HG03175 (cell line): ENCODE results near the gene F8.
A peak's percentile ranks its signal among the peaks of the same experiment; 100 is the strongest.
"Not testable (repeated sequence)": the region's sequence is repeated elsewhere in the genome, so short reads cannot be mapped to it uniquely, and the experiment has no call there.

ENCODE experiments used
- ATAC-seq: cut with Tn5 transposase; IDR thresholded peaks from one replicate; pipeline ENCODE4 v1.9.1; 2021; ENCODE audit warnings: mild to moderate bottlenecking, moderate library complexity; ENCODE audit not compliant: unreplicated experiment

Gene F8

DNA sequence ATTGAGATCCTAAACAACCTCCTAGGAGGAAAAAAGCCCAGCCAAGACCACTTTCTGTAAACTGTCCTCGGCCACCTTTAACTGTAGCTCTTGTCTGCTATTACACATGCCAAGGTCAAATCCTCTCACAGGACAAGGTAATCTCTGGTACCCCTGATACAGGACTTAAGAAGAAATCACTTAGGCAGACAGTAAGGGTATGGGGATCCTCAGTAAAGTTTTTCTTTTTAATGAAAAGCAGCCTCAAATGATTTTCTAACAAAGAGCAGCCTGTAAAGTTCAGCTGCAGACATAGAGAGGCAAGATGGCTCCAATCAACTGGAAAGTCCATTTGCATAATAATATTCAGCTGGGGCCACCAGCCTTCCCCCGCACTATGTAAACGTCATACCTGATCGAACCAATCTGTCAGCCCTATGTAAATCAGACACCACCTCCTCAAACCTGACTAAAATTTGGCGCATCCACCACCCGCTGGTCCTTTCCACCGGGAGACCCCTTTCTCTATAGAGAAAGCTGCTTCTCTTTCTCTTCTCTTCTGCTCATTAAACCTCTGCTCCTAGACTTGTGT lies 202.7 kb downstream of the F8 start:
- ATAC-seq = peak; percentile 65

DNA sequence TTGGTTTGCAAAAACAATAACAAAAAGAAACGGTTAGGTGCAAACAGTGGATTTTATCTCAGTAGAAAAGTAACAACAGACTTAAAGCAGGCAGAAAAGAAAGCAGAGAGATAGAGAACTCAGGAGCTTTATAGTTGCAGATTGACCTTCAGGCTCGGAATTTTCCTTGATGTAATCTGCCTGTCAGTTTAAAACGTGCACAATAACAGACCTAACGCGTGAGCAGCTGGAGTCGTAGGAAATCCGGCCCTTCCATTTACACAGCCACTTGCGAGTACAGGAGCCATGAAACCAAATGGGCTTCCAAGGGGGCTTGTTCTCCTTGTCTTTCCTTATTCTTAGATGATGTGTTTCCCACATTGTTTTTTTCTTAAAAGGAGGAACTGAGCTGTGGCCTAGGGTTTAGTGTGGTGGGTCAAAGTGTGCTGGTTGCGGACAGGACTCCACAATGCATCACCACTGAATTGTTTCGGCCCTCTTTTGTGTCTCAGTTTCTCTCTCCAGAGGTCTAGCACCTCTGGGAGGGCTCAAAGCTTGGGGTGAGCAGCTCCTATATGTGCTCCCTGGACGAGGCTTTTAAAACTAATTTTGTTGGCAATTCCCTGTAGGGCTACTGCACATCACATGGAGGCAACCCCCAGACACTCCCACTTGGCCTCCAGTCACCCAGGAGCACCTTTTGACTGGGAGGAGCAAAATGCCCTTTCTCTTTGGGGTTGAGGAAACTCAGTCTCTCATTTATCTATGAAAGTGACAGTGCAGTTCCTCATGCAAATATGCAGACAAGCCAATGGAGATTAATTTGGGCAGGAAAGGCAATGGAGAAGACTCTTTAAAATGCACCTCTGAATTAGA lies 203.4 kb downstream of the F8 start:
- ATAC-seq = no peak

DNA sequence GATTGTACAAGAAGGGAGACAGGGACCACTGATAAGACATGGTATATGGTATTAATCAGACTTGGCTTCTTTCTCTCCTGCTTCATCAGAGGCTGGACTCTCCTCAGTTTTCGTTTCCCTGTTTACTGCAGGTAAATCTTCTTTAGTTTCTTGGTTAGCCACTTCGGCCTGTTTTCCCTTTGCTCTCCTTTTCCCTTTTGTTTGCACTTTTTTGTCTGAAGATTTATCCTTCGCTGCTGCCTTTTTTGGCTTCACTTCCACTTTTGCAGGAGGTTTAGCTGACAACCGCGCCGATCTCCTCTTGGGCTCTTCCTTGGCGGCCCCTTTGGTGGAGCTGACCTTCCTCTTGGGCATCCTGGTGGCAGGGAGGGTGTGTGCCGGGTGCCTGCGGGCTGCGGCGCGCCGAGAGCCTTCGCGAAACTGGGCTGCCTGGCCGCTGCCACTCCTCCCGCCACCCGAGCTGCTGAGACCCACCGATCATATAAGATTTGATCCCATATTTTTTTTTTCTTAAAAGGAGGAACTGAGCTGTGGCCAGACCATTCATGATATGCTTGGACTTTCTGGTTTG lies 205.4 kb downstream of the F8 start:
- ATAC-seq = not testable (repeated sequence)

DNA sequence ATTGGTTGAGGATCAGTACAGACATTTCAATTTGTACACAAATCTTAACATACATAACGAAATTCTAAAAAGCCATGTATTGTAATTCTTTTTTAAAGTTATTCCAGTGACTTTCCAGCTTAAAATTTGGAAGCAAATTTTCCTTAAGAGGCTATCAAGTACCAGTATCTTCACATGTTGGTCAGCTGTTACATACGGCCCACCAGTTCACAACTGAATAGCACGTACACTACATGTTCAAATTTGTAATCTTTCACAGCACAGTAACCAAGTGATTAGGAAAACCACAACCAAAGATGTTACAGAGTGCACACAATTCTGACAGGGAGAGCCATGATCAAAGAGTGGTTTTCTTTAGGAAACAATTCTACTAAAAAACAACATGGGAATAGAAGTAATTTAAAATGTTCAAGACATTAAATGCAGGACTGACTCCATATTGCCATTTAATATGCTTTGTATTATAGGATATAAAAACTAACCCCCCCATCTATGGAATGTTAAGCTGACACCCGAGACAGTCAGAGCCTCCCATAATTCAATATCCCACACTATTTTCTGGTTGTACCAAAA lies 206.1 kb downstream of the F8 start:
- ATAC-seq = not testable (repeated sequence)

DNA sequence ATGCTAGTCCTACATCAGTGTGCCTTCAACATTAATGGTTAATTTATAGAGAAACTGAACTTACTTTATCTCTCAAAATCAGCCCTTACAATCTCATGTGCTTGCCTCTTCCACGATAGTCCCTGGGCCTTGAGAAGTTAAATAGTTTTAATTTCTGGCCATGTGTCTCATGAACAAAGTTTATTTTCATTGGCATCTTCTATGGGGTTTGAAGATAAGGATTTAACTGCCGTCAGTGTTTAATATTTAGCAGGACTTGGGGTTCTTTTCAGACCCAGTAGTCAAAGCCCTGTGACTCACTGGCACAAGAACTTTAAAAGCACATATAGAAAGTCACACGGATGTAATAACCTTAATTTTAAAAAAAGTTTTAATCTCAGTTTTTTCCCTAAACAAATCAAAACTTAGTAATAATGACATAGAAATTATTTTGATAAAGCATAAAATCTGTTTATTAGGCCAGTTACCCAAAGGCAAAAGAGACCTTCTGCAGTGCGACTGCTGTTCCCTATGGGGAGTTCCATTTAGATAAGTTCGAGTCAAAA lies 207.2 kb downstream of the F8 start:
- no peak for ATAC-seq

DNA sequence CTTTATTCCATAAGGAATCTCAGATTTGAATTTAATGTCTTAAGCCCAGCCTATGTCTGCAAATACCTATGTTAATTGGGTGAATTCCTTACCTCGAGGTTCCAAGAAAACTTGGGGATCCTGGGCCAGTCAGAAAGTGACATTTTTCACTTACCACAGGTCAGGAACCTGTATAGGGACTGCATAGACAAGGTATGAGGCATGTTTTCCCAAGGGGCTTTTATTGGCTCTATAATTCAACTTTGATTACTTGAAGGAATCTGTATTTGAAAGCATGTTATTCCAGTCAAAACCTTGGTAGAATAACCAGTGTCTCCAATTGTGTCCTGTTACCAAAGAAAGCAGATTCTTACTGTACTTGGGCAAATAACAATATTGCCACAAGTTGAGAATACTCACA lies 208.7 kb downstream of the F8 start:
- ATAC-seq = no peak

DNA sequence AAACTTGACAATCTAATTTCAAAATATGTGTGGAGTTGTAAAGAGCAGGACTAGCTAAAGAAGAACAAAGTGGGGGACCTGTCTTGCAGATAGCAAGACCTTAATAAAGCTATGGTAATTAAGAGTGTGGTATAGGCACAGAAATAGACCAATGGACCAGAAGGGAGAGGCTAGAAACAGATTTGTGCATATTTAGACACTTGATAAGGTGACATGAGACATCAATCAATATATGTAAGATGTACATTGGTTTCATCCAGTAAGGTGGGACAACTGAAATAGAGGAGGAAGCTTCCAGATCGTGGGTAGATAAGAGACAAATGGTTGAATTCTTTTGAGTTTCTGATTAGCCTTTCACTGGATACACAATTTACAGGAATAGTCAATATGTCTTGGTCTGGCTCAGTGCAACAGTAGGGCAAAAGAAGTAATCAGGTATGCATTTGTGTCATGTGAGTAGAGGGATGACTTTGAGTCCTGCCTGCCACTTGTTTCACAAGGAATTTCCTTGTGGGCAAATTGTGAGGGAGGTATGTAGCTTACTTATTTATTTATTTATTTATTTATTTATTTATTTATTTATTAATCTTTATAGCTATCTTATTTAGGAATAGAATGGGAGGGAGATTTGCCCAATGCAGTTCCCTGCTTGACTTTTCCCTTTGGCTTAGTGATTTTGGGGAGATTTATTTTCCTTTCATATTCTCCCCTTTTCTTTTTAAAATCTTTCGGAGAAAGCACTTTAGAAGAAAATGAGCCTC lies 210.0 kb downstream of the F8 start:
- no peak for ATAC-seq

DNA sequence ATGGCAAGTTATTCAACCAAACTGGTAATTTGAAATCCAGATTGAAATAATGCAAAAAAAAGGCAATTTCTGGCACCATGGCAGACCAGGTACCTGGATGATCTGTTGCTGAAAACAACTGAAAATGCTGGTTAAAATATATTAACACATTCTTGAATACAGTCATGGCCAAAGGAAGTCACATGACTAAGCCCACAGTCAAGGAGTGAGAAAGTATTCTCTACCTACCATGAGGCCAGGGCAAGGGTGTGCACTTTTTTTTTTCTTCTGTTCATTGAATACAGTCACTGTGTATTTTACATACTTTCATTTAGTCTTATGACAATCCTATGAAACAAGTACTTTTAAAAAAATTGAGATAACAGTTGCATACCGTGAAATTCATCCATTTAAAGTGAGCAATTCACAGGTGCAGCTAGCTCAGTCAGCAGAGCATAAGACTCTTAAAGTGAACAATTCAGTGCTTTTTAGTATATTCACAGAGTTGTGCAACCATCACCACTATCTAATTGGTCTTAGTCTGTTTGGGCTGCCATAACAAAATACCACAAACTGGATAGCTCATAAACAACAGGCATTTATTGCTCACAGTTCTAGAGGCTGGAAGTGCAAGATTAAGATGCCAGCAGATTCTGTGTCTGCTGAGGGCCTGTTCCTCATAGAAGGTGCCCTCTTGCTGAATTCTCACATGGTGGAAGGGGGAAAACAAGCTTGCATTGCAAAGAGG lies 212.4 kb downstream of the F8 start:
- no peak for ATAC-seq

DNA sequence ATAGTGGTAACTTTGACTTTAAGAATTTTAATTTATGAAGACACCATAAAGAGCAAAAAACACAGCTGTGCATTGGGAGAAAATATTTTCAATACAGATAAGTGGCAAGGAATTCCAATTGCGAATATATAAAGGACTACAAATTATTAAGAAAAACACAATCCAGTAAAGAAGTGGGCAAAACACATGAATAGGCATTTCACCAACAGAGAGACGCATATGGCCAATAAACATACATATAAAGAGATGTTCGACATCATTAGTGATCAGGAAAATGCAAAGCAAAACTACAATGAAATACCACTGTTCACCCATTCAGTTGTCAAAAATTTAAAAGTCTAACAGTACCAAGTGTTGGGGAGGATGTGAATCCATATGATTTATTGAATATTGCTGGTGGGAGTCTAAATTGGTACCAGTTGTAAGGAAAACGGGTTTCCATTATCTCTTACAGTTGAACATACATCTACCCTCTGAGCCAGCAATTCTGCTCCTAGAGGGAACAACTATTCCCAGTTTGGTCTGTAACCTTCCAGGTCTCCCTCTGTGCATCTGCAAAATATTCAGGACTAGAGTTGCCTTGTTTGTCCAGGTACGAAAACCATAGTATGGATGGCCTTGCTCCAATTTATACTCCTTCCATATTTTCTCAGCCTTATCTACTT lies 215.6 kb downstream of the F8 start:
- no peak for ATAC-seq

DNA sequence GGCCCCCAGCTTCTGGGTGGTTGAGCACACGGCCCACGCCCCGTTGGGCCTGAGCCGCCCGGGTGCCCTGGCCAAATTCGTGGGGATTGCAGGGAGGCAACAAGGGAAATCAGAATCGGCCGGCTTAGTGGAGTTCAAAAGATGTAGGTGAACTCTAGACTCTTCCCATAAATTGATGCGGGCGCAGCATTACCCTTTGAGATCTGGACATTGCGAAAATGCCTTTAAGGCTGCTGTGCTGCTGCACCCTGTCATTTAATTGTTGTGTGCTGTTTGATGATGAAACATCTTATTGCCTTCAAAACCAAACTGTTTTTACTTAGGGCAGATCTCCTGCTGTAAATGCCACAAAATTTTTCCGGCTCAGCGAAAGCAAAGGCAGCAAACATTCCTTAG lies 216.8 kb downstream of the F8 start:
- no peak for ATAC-seq

DNA sequence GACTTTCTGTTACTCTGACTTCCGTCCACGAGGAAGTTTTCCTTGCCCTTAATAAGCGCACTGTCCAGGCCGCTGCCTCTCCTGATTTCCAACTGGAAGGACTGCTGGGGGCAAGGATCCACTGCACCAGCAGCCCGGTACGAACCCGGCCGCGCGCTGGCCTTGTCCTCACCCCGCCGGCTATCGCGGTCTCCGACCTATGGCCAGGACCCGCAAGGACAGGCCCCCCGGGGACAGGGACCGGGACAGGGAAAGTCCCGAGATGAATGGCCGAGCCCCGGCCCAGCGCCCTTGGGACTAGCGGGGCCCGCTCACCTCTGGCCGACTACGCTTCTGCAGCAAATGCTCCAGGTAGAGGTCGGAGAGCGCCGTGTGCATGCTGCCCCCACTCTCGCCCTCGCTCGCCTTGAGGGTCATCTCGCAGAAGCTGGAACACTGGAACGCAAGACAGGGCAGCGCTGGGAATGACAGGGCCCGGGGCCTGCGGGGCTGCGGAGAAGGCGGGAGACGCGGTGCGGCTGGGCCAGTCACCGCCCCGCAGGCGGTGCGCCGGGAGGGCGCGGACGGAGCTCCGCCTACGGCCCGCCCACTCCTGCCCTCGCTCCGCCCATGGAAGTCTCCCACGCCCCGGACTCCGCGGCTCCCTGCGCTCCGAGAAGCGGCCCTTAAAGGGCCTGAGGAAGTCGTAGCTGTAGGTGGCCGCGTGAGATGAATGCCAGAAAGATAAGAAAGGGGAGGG lies 217.4 kb downstream of the F8 start, which contains the start of gene MPP1:
MPP1 (minus strand) TSS at position 529 of the 739 bp plus-strand sequence; CDS start at position 417, 112 bp downstream.
- peak; percentile 98 for ATAC-seq

DNA sequence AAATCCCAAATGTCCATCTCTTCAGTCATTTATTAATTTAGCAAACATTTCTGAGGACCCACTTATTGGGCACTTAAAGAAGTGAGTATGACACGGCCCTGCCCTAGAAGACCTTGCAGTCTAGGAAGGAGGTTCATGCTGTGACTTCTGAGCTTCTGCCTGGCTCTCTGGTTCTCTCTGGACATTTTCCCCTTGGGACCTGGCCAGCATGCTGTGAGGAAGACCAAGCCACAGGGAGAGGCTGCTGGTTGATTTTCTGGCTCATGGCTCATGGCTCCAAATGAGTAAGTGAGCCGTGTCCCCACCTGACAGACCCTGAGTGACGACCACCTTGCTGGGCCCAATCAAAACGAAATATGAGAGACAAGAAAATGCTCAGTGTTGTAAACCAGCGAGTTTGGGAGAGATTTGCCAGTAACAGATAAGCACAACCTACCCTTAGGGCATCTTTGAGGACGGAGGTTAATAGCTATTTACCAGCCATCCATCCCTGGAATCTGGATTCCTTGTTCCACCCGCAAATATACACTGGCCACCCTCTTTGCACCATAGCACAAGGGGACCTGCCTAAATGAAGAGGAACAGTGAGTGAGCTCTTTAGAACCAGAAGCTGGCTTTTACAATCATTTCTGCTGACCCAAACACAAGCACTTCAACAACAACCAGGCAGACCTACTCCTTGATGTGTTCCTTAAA lies 218.1 kb downstream of the F8 start:
- ATAC-seq = no peak

DNA sequence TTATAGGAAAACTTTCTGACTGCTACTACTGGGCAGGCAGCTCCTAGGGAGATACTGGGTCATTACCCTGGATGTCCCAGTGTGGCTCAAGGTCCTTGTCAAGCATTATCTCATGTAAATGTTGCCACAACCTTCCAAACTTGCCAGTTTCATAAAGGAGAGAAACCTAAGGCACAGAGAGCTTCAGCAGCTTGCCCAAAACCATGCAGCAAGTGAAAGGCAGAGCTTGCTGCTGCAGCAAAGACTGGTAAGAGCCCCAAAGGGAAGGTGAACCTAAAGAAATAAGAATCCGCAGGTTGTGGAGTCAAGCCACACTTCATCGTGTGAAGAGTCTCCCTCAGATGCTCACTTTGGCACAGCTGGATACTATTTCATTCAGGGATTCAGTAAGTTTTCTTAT lies 219.6 kb downstream of the F8 start:
- no peak for ATAC-seq

DNA sequence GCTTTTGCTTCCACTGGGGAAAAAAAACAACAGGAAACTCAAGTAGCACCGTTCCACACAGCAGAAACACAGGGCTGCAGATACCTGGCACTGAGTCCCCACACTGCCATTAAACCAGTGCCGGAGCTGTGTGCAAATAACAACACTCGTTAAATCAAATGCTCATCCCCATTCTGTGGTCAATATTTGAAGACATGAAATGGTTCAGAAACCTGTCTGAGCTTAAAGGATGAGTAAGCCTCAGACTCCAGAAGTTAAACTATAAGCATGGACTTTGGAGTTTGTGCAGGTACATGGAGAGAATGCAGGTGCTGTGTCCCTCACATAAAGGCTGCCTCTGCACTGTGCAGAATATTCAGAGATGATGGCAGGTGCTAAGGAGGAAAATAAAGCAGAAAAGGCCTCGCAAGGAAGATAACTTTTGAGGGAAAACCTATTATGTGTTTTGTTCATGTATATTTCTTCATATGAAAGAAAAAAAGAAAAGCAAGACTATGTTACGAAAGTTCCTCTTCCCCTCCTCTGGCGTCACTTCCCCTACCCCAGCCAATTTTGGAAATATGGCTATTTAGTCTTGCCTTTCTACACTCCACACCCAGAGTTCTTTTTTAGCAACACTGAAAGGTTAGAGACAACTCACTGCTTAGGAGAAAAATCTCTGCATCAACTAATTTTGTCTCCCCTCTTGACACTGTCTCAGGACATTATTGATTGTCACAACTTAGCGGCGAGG lies 221.9 kb downstream of the F8 start:
- ATAC-seq = no peak

DNA sequence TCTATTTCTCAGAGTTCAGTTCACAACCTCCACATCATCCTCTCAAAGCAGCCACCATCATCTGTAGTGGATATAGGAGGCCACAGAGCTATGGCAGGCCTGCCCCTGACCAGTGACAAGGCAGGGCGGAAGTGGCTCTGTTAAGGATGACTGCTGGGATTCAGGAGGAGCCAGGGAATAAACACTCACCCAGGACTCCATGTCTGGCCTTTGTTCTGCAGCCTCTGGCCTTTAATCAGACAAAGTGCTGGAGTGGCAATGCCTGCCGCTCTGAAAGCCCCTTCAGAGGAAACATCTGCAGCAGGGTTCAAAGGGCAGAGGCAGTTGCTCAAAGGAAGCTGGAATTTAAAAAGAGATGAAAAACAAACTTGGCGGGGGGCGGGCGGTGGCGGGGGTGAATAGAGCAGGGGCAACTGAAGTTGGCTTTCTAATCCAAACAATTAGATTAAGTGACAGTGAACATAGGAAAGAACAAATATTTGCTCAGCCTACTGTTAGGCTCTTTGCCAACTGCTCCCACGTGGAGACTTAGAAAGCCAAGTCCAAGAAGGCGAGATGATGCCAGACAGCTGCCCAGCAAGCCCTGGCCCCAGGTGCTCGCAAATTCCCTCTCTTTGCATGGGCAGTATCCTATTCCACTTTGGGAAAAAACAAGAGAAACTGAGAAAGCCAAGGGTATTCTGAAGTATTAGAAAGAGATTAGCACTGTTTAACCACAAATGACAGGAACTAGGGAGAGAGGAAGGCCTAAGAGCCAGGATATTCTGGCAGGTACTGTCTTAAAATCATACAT lies 222.8 kb downstream of the F8 start:
- ATAC-seq = no peak

DNA sequence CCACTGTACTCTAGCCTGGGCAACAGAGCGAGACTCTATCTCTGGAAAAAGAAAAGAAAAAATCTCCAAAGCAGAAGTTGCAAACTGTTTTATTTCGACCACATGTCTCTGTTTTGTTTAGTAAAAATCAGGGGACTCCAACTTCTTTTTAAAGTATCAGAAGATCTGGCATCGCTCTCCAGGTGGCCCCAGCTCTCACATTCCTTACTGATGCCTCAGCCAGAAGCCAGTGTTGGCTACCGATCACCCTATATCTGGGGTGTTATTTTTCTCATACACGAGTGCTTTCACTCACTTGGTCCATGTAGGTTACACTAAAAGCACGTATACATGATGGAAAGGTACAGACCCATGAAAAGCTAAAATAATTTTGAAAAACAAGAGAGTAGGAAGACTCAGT lies 225.5 kb downstream of the F8 start:
- ATAC-seq = no peak

DNA sequence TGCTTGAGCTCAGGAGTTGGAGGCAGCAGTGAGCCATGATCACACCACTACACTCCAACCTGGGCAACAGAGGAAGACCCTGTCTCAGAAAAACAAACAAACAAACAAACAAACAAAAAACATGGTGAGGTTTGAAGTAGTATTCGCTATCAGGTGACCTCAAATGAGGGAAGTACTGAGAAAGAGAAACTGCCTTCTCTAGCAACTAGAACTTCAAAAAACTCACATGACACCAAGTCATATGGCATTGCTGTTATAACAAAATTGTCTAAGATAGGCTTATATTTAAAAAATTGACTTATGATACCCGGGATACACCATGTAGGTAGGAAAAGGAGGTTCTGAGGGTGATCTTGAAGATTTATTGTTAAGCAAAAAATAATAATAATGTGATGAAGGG lies 227.5 kb downstream of the F8 start:
- ATAC-seq = no peak
